Esophagus muscularis mucosa (tissue), 4 donors: ENCODE measurements around the gene POLR3E.

Experiments used
- CTCF ChIP-seq, 3 experiments: fragments of 200-600 bp in 2 of 3; fragments of 450-650 bp in 1 of 3; sonication (generic) in 2 of 3; IDR thresholded peaks; one replicate each; pipeline ENCODE4 v1.5.1; 2017 to 2019; ENCODE audit warnings: antibody characterized with exemption in 3 of 3, mild to moderate bottlenecking in 2 of 3, moderate library complexity in 1 of 3
- EP300 ChIP-seq: sonication (generic); formaldehyde crosslinking; IDR thresholded peaks from one replicate; pipeline ENCODE4 v1.6.1; 2017; ENCODE audit warnings: antibody characterized with exemption
- POLR2A ChIP-seq: fragments of 450-650 bp; IDR thresholded peaks from one replicate; pipeline ENCODE4 v1.6.1; 2017; ENCODE audit warnings: antibody characterized with exemption, moderate library complexity, mild to moderate bottlenecking, low read depth
- POLR2AphosphoS5 ChIP-seq, 2 donors: sonication (generic); formaldehyde crosslinking; IDR thresholded peaks; one replicate each; pipeline ENCODE4 v1.6.1; 2017; ENCODE audit warnings: antibody characterized with exemption in 2 of 2

DNA sequence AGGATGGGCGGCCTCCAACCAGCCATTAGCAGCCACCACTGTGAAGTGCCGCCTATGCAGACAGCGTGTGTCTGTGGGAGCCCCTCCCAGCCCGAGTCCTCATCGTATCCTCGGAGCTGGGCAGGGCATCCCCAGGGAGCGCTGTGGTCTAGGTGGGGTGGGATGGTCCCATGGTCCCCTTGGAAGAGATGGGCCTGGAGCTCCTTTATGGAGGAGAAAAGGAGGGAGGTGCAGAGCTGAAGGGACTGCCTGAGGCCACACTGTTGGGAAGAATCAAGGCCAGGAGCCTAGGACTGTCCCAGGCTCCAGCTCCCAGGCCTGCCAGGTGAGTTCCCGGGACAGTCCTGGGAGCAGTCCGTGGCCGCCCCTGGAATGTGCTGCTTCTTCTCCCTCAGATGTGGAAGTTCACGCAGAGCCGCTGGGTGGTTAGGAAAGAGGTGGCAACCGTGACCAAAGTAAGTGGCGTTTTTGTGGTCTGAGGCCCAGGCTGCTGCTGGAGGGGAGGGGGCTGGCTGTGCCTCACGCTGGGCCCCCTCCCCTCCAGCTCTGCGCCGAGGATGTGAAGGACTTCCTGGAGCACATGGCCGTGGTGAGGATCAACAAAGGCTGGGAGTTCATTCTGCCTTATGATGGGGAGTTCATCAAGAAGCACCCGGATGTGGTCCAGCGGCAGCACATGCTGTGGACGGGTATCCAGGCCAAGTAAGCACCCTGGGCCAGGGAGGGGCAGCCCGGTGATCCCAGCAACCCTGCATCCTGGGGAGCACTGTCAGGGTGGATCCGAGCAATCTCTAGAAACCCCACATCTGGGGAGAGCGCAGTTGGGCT is 27.0 kb downstream of the POLR3E start:
- TF ChIP-seq CTCF (IDR thresholded peaks at IDR 0.05) = no peak
- no peak for TF ChIP-seq POLR2A
- no peak for TF ChIP-seq POLR2AphosphoS5 (IDR thresholded peaks at IDR 0.05)
- TF ChIP-seq EP300 = no peak
